Panc1 (cell line): ENCODE measurements around the gene RASEF. TPM values are rescaled to one million over a fixed set of nuclear protein-coding genes. Genes with fewer than 3 reads are reported as not detected.

Experiments
- ATAC-seq: fragments of 200-7000 bp; cut with Tn5 transposase; 2 replicates; pipeline ENCODE4 v1.9.1; 2020; ENCODE audit warnings: mild to moderate bottlenecking, moderate library complexity
- BruUV-seq: library from RNA; stranded (reverse); fragments of 400-500 nt; replicated peaks from 2 replicates; lab custom pipeline; 2021; lab: Mats Ljungman, UMichigan
- CTCF ChIA-PET: fragments of 300-600 bp; sonication (Branson Sonifier 250); formaldehyde crosslinking; loops from one replicate; lab custom pipeline; 2022; ENCODE audit warnings: antibody characterized with exemption; lab: Charles Lee
- POLR2A ChIA-PET: fragments of 300-600 bp; sonication (Branson Sonifier 250); formaldehyde crosslinking; loops from one replicate; lab custom pipeline; 2022; ENCODE audit warnings: antibody characterized with exemption; lab: Charles Lee
- DNase-seq: peaks from one replicate; pipeline ENCODE4 v3.0.0-alpha.2; 2010; ENCODE audit warnings: low read depth, low spot score
- H3K27ac ChIP-seq: 2 replicates; pipeline ENCODE4 v1.5.1; 2011; ENCODE audit warnings: mild to moderate bottlenecking, low read length, inconsistent platforms
- H3K27me3 ChIP-seq: fragments of 200-500 bp; sonication (Bioruptor generic); 2 replicates; pipeline ENCODE4 v1.6.0; 2014; ENCODE audit warnings: low read length, inconsistent platforms; ENCODE audit not compliant: control insufficient read depth, insufficient read depth
- H3K36me3 ChIP-seq: fragments of 200-500 bp; sonication (Bioruptor generic); 2 replicates; pipeline ENCODE4 v1.5.1; 2014; ENCODE audit warnings: inconsistent platforms, mild to moderate bottlenecking, low read length, moderate library complexity; ENCODE audit not compliant: control insufficient read depth, insufficient read depth
- H3K4me1 ChIP-seq: 2 replicates; pipeline ENCODE4 v1.5.1; 2011; ENCODE audit warnings: inconsistent platforms, mild to moderate bottlenecking, low read length, moderate library complexity; ENCODE audit not compliant: control insufficient read depth, insufficient read depth
- H3K4me3 ChIP-seq, 2 experiments: 2 replicates each; pipeline ENCODE4 v1.5.1; 2011 to 2012; ENCODE audit warnings: low read depth in 2 of 2, low read length in 2 of 2, mild to moderate bottlenecking in 2 of 2, inconsistent platforms in 1 of 2, moderate library complexity in 1 of 2
- H3K9me3 ChIP-seq: fragments of 200-500 bp; sonication (Bioruptor generic); 2 replicates; pipeline ENCODE4 v1.5.1; 2014; ENCODE audit warnings: low read depth, mild to moderate bottlenecking, inconsistent platforms, low read length, moderate library complexity; ENCODE audit not compliant: control insufficient read depth, insufficient read depth
- CTCF ChIP-seq: fragments of 450-650 bp; IDR thresholded peaks from 2 replicates; pipeline ENCODE4 v1.5.1; 2017; ENCODE audit warnings: mild to moderate bottlenecking
- POLR2AphosphoS5 ChIP-seq: IDR thresholded peaks from 2 replicates; pipeline ENCODE4 v1.6.1; 2012; ENCODE audit warnings: mild to moderate bottlenecking, low read depth, low read length, moderate library complexity
- REST ChIP-seq, 2 experiments: IDR thresholded peaks; 2 replicates each; pipeline ENCODE4 v1.6.1; 2011 to 2012; ENCODE audit warnings: low read depth in 2 of 2, control low read depth in 1 of 2, low read length in 1 of 2, mild to moderate bottlenecking in 1 of 2, moderate library complexity in 1 of 2; ENCODE audit not compliant: insufficient read depth in 1 of 2
- SIN3A ChIP-seq: IDR thresholded peaks from 2 replicates; pipeline ENCODE4 v1.6.1; 2012; ENCODE audit warnings: low read depth, mild to moderate bottlenecking, low read length, moderate library complexity, borderline replicate concordance; ENCODE audit not compliant: insufficient read depth
- TCF7L2 ChIP-seq: IDR thresholded peaks from 2 replicates; pipeline ENCODE4 v1.6.1; 2011; ENCODE audit warnings: mild to moderate bottlenecking, low read depth, low read length, inconsistent platforms
- in situ Hi-C: cut with HindIII; loops from 2 replicates; pipeline ENCODE4 v1.10.0; 2016; ENCODE audit warnings: low sequenced_read_pairs, low pct_unique_long_range_greater_than_20kb
- intact Hi-C: fragments of 100-400 bp; cut with micrococcal nuclease; formaldehyde crosslinking; loops from one replicate; pipeline ENCODE4 v1.10.0; 2022; ENCODE audit not compliant: unreplicated experiment
- total RNA-seq: library from RNA; stranded (reverse); gene quantifications from one replicate; pipeline ENCODE4 v1.2.1, GENCODE V29; 2021; ENCODE audit not compliant: unreplicated experiment

RASEF gene
- total RNA-seq, 1 experiment from 2014 or later = 2.9 TPM

- TF ChIP-seq REST (IDR thresholded peaks at IDR 0.05; ENCODE audit: insufficient read depth in 1 of 2, low read depth in 2 of 2, low read length in 1 of 2) (no peak), CTCF (no peak), TCF7L2 (no peak), POLR2AphosphoS5 (no peak), SIN3A (no peak)
- in situ Hi-C loops = no loop called here
- Histone ChIP-seq H3K36me3 (no peaks in the 10 kb centered on the region), H3K27me3 (0 out of 2 replicates have a peak, but pooled peaks cover 2% of the 10 kb centered on the region), H3K9me3 (no peaks in the 10 kb centered on the region), H3K4me3 (no peak overlapping the region), H3K4me1 (no peaks in the 10 kb centered on the region), H3K27ac (no peak overlapping the region)
- ChIA-PET POLR2A (no interaction called here), CTCF (no interaction called here)
- BruUV-seq = no TSS peak
- no peak for DNase-seq
- intact Hi-C loops = no loop called here
- no peak for ATAC-seq
These were observed 6.8 kb downstream of the RASEF start for GRCh38 chr9:83056174-83056573.

- DNase-seq (no peak), ATAC-seq (peak; percentile 45; the same call in 1 of the 2 replicates)
- ChIA-PET CTCF (no interaction called here), POLR2A (no interaction called here)
- no peak overlapping the region for H3K4me3 ChIP-seq
- intact Hi-C loops (no loop called here), in situ Hi-C loops (no loop called here)
- H3K4me1 ChIP-seq = no peaks in the 10 kb centered on the region
- no peak overlapping the region for H3K27ac ChIP-seq
- H3K9me3 ChIP-seq = no peaks in the 10 kb centered on the region
- no peak for TF ChIP-seq REST (IDR thresholded peaks at IDR 0.05; ENCODE audit: insufficient read depth in 1 of 2, low read depth in 2 of 2, low read length in 1 of 2)
- no peak for TF ChIP-seq POLR2AphosphoS5
- TF ChIP-seq TCF7L2 = no peak
- no peak for TF ChIP-seq CTCF
- TF ChIP-seq SIN3A = no peak
- no peaks in the 10 kb centered on the region for H3K36me3 ChIP-seq
- no peaks in the 10 kb centered on the region for H3K27me3 ChIP-seq
- BruUV-seq = no TSS peak
These were observed 14.8 kb downstream of the RASEF start for GRCh38 chr9:83047839-83048775.
